PC-3 (cell line): ENCODE measurements around the gene PTGER2.

Source experiments
- EZH2 ChIP-seq: fragments of 300-600 bp; sonication (generic); IDR thresholded peaks from one replicate; pipeline ENCODE4 v1.6.1; 2017; ENCODE audit warnings: antibody characterized with exemption, mild to moderate bottlenecking, low read length; ENCODE audit not compliant: unreplicated experiment
- TF ChIP-seq, protein P1 (sequence below): fragments of 300-600 bp; sonication (generic); conservative IDR thresholded peaks from 2 replicates; pipeline ENCODE4 v1.5.1; 2017; ENCODE audit warnings: antibody characterized with exemption, low read depth, mild to moderate bottlenecking, low read length

DNA sequence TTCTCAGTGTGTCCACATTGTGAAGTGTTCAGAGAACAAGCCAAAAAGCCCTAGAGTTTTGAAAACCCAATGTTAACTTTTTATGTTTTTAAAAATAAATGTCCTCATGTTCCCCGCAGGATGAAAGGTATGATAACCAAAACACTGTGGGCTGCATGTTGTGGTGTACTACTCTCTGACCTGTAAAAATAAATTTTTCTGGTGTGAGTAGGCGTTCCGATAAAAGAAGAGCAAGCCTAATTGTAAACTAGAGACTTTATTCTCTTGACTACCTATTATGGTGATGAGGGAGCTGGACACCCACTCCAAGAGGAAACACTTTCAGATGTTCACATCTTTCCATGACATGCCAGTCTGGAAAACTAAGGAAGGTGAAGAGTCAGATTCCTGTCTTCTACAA is 18.2 kb downstream of the PTGER2 start:
- TF ChIP-seq, protein P1, sequence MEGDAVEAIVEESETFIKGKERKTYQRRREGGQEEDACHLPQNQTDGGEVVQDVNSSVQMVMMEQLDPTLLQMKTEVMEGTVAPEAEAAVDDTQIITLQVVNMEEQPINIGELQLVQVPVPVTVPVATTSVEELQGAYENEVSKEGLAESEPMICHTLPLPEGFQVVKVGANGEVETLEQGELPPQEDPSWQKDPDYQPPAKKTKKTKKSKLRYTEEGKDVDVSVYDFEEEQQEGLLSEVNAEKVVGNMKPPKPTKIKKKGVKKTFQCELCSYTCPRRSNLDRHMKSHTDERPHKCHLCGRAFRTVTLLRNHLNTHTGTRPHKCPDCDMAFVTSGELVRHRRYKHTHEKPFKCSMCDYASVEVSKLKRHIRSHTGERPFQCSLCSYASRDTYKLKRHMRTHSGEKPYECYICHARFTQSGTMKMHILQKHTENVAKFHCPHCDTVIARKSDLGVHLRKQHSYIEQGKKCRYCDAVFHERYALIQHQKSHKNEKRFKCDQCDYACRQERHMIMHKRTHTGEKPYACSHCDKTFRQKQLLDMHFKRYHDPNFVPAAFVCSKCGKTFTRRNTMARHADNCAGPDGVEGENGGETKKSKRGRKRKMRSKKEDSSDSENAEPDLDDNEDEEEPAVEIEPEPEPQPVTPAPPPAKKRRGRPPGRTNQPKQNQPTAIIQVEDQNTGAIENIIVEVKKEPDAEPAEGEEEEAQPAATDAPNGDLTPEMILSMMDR = no peak
- no peak for TF ChIP-seq EZH2
